Measurements from ENCODE around the gene PMM1. TPM values are rescaled to one million over a fixed set of nuclear protein-coding genes. Genes with fewer than 3 reads are reported as not detected.

Gene PMM1
- total and polyA plus RNA-seq, 2 of the 13 experiments (the other 11 are each of a cell fraction or from before 2014, with no cell fraction given) = 17.8 to 95.6 TPM

DNA sequence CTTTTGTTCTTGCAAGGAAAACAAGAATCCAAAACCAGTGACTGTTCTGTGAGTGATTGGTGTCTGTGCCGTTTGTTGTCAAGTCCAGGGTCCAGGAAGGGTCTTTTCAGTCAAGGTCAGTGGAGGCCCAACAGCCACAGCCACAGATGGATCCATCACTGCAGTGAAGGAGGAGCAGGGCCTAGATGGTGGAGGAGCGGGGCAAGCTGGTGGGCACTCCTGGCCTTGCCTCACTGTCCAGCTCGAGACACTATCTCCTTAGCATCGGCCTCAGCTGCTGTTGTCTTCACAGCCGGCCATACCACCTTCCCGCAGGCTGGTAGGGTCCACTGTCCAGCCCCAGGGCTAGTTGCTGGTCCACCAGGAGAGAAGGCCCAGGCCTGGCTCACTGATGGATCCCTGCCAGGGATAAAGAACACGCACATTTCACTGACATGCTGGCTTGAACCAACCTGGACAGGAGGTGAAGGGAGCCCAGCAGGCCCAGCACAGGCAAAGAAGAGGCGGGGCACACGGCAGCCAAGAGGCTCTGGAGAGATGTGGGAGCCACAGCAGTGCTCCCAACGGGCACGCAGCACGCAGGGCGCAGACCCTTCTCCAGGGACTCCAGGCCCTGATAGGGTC lies 60.6 kb downstream of the PMM1 start:
- intact Hi-C loops (cut with micrococcal nuclease; ENCODE audit: unreplicated experiment) (no loop called here), in situ Hi-C loops (cut with HindIII; ENCODE audit: extremely low pct_ligation_motif_present, low pct_unique_long_range_greater_than_20kb) (no loop called here)
- H4K20me1 ChIP-seq (ENCODE audit: insufficient read depth, low read length) = 0 out of 2 replicates have a peak, but pooled peaks cover 4% of the 10 kb centered on the region
- H3K36me3 ChIP-seq (replicated peaks in 1 of 2; ENCODE audit: control insufficient read depth in 1 of 2, insufficient read depth in 2 of 2, low read length in 2 of 2) = peaks cover 33 to 69% of the 10 kb centered on the region in 2 experiments
- H3K4me2 ChIP-seq (ENCODE audit: low read depth, low read length) = peak overlapping the region; percentile 28
- H3K79me2 ChIP-seq (ENCODE audit: insufficient read depth, low read length) = no peaks in the 10 kb centered on the region
- no peaks in the 10 kb centered on the region for H3K27me3 ChIP-seq (ENCODE audit: control insufficient read depth in 1 of 2, insufficient read depth in 2 of 2, low read length in 2 of 2)
- BruUV-seq (replicated peaks) = no TSS peak
- peak; percentile 54 for FAIRE-seq
- H3K4me1 ChIP-seq (ENCODE audit: insufficient read depth, low read length) = peaks cover 67% of the 10 kb centered on the region
- no peak overlapping the region for H2AFZ ChIP-seq (ENCODE audit: low read length)
- 0 out of 2 replicates have a peak overlapping the region, but pooled peaks have one; percentile 7 for H3K9ac ChIP-seq (ENCODE audit: insufficient read depth, low read depth, low read length)
- POLR2A ChIA-PET = no interaction called here
- CTCF ChIA-PET (ENCODE audit: low intra/inter-chr PET ratio, low total read pairs) = no interaction called here
- WGBS (ENCODE audit: low lambda C conversion rate) = 71% methylated on average over 6 of the region's 13 CpGs
- H3K9me3 ChIP-seq (ENCODE audit: low read length) = no peaks in the 10 kb centered on the region
- H3K27ac ChIP-seq (ENCODE audit: extremely low read length, insufficient read depth, low read length) = peak overlapping the region; percentile 58
- ATAC-seq = peak; percentile 6
- peak; percentile 55 for DNase-seq (ENCODE audit: low spot score)
- H3K4me3 ChIP-seq (replicated peaks in 1 of 3; ENCODE audit: insufficient read depth in 1 of 3, low read depth in 2 of 3, low read length in 3 of 3) = no peak overlapping the region
- TF ChIP-seq POLR2A (IDR thresholded peaks at IDR 0.05; ENCODE audit: insufficient read depth in 1 of 2, low read depth in 2 of 2, low read length in 2 of 2) (peak in 1 of 2 experiments; percentile 52; a peak in 1 of 4 replicates), TEAD3 (CRISPR knock-in tag; optimal IDR thresholded peaks at IDR 0.05; ENCODE audit: borderline replicate concordance) (peak; percentile 31), ZNF263 (CRISPR knock-in tag; IDR thresholded peaks at IDR 0.05) (peak; percentile 55), SOX13 (IDR thresholded peaks at IDR 0.05) (0 out of 2 replicates have a peak, but pooled peaks have one; percentile 32), SOX13 (CRISPR knock-in tag; conservative IDR thresholded peaks at IDR 0.05 in 1 of 2, IDR thresholded peaks at IDR 0.05 in 1 of 2) (peak in 1 of 2 experiments; percentile 78; a peak in 2 of 4 replicates), ZSCAN31 (CRISPR knock-in tag; IDR thresholded peaks at IDR 0.05; ENCODE audit: low read depth) (no peak), ZNF780A (CRISPR knock-in tag; IDR thresholded peaks at IDR 0.05) (no peak), ETV5 (CRISPR knock-in tag; IDR thresholded peaks at IDR 0.05; ENCODE audit: borderline replicate concordance) (no peak), NR2F6 (IDR thresholded peaks at IDR 0.05) (no peak), NR2F6 (CRISPR knock-in tag; IDR thresholded peaks at IDR 0.05) (no peak), IRF1 (CRISPR knock-in tag; IDR thresholded peaks at IDR 0.05; ENCODE audit: low read depth) (no peak), CBX1 (IDR thresholded peaks at IDR 0.05; ENCODE audit: low read depth) (no peak), HNF4A (CRISPR knock-in tag; IDR thresholded peaks at IDR 0.05) (peak; percentile 81)
- TF ChIP-seq, protein P1, sequence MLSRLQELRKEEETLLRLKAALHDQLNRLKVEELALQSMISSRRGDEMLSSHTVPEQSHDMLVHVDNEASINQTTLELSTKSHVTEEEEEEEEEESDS (CRISPR knock-in tag; IDR thresholded peaks at IDR 0.05; ENCODE audit: borderline replicate concordance) = no peak
- TF ChIP-seq, protein P2, sequence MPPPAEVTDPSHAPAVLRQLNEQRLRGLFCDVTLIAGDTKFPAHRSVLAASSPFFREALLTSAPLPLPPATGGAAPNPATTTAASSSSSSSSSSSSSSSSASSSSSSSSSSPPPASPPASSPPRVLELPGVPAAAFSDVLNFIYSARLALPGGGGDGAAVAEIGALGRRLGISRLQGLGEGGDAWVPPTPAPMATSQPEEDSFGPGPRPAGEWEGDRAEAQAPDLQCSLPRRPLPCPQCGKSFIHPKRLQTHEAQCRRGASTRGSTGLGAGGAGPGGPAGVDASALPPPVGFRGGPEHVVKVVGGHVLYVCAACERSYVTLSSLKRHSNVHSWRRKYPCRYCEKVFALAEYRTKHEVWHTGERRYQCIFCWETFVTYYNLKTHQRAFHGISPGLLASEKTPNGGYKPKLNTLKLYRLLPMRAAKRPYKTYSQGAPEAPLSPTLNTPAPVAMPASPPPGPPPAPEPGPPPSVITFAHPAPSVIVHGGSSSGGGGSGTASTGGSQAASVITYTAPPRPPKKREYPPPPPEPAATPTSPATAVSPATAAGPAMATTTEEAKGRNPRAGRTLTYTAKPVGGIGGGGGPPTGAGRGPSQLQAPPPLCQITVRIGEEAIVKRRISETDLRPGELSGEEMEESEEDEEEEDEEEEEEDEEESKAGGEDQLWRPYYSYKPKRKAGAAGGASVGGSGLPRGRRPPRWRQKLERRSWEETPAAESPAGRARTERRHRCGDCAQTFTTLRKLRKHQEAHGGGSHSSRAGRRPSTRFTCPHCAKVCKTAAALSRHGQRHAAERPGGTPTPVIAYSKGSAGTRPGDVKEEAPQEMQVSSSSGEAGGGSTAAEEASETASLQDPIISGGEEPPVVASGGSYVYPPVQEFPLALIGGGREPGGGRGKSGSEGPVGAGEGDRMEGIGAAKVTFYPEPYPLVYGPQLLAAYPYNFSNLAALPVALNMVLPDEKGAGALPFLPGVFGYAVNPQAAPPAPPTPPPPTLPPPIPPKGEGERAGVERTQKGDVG (CRISPR knock-in tag; IDR thresholded peaks at IDR 0.05; ENCODE audit: borderline replicate concordance) = peak; percentile 57; the same call in 1 of the 2 replicates
- TF ChIP-seq, protein P3, sequence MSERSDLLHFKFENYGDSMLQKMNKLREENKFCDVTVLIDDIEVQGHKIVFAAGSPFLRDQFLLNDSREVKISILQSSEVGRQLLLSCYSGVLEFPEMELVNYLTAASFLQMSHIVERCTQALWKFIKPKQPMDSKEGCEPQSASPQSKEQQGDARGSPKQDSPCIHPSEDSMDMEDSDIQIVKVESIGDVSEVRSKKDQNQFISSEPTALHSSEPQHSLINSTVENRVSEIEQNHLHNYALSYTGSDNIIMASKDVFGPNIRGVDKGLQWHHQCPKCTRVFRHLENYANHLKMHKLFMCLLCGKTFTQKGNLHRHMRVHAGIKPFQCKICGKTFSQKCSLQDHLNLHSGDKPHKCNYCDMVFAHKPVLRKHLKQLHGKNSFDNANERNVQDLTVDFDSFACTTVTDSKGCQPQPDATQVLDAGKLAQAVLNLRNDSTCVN (CRISPR knock-in tag; IDR thresholded peaks at IDR 0.05; ENCODE audit: borderline replicate concordance) = peak; percentile 91; the same call in 1 of the 2 replicates
- TF ChIP-seq, protein P4, sequence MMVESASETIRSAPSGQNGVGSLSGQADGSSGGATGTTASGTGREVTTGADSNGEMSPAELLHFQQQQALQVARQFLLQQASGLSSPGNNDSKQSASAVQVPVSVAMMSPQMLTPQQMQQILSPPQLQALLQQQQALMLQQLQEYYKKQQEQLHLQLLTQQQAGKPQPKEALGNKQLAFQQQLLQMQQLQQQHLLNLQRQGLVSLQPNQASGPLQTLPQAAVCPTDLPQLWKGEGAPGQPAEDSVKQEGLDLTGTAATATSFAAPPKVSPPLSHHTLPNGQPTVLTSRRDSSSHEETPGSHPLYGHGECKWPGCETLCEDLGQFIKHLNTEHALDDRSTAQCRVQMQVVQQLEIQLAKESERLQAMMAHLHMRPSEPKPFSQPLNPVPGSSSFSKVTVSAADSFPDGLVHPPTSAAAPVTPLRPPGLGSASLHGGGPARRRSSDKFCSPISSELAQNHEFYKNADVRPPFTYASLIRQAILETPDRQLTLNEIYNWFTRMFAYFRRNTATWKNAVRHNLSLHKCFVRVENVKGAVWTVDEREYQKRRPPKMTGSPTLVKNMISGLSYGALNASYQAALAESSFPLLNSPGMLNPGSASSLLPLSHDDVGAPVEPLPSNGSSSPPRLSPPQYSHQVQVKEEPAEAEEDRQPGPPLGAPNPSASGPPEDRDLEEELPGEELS (CRISPR knock-in tag; IDR thresholded peaks at IDR 0.05) = 0 out of 2 replicates have a peak, but pooled peaks have one; percentile 10

All from HepG2 (cell line).